GM12878 (cell line): ENCODE measurements around the gene EIF4E2. TPM values are rescaled to one million over a fixed set of nuclear protein-coding genes. Genes with fewer than 3 reads are reported as not detected.

Experiments used
- ATAC-seq: fragments of 200-7000 bp; cut with Tn5 transposase; 3 replicates; pipeline ENCODE4 v1.9.1; 2020; ENCODE audit warnings: mild to moderate bottlenecking, moderate library complexity
- BruUV-seq: library from RNA; stranded (reverse); fragments of 400-500 nt; replicated peaks from 2 replicates; lab custom pipeline; 2021; lab: Mats Ljungman, UMichigan
- CTCF ChIA-PET: fragments of 300-600 bp; sonication (Branson Sonifier 250); formaldehyde crosslinking; extraction: SDS; loops from one replicate; lab custom pipeline; 2021; ENCODE audit warnings: inconsistent platforms; lab: Yijun Ruan, JAX
- POLR2A ChIA-PET: fragments of 350-600 bp; formaldehyde crosslinking; extraction: SDS; loops from one replicate; lab custom pipeline; 2021; ENCODE audit warnings: inconsistent platforms; lab: Charles Lee
- RAD21 ChIA-PET: fragments of 300-600 bp; sonication (Branson Sonifier 250); formaldehyde crosslinking; loops from one replicate; lab custom pipeline; 2023; ENCODE audit warnings: antibody characterized with exemption; ENCODE audit not compliant: unreplicated experiment; lab: Charles Lee
- SMC1A ChIA-PET: fragments of 300-600 bp; sonication (Branson Sonifier 250); formaldehyde crosslinking; loops from one replicate; lab custom pipeline; 2023; ENCODE audit not compliant: unreplicated experiment, uncharacterized antibody; lab: Charles Lee
- DNase-seq: peaks from one replicate; pipeline ENCODE4 v3.0.0-alpha.2; 2011; ENCODE audit warnings: low read depth, low spot score
- FAIRE-seq: peaks from 3 replicates; lab custom pipeline; 2011; peaks lifted over from hg19 to GRCh38; lab: Jason Lieb, UNC
- H2AFZ ChIP-seq: 2 replicates; pipeline ENCODE4 v1.6.0; 2011; ENCODE audit warnings: low read depth, low read length, control low read depth; ENCODE audit not compliant: control insufficient read depth
- H3K27ac ChIP-seq: 2 replicates; pipeline ENCODE4 v1.5.1; 2011; ENCODE audit warnings: control low read depth; ENCODE audit not compliant: control insufficient read depth, insufficient read depth
- H3K27me3 ChIP-seq, 2 experiments: replicated peaks in 1 of 2; 2 replicates each; pipeline versions ENCODE4 v1.6.0 to v1.6.1; 2011; ENCODE audit warnings: low read length in 1 of 2; ENCODE audit not compliant: control insufficient read depth in 2 of 2, insufficient read depth in 2 of 2
- H3K36me3 ChIP-seq, 2 experiments: 2 replicates each; pipeline ENCODE4 v1.5.1; 2011; ENCODE audit warnings: low read length in 1 of 2; ENCODE audit not compliant: control insufficient read depth in 2 of 2, insufficient read depth in 2 of 2
- H3K4me1 ChIP-seq: 2 replicates; pipeline ENCODE4 v1.6.1; 2011; ENCODE audit warnings: mild to moderate bottlenecking, low read length, moderate library complexity, mixed read lengths; ENCODE audit not compliant: control insufficient read depth, insufficient read depth
- H3K4me2 ChIP-seq: 2 replicates; pipeline ENCODE4 v1.6.0; 2011; ENCODE audit warnings: control low read depth; ENCODE audit not compliant: control insufficient read depth, insufficient read depth
- H3K4me3 ChIP-seq: fragments of 200-600 bp; sonication (generic); 2 replicates; pipeline ENCODE4 v1.5.1; 2016
- H3K79me2 ChIP-seq: 2 replicates; pipeline ENCODE4 v1.6.0; 2011; ENCODE audit warnings: low read length; ENCODE audit not compliant: control insufficient read depth, insufficient read depth
- H3K9ac ChIP-seq: 2 replicates; pipeline ENCODE4 v1.8.0; 2011; ENCODE audit warnings: low read length, control low read depth, mixed read lengths; ENCODE audit not compliant: control insufficient read depth, insufficient read depth
- H3K9me3 ChIP-seq: replicated peaks from 3 replicates; pipeline ENCODE4 v1.5.1; 2011; ENCODE audit warnings: mild to moderate bottlenecking, low read length; ENCODE audit not compliant: control insufficient read depth, insufficient read depth
- H4K20me1 ChIP-seq: 2 replicates; pipeline ENCODE4 v1.6.0; 2011; ENCODE audit not compliant: control insufficient read depth, insufficient read depth
- RELA ChIP-seq: fragments of 450-650 bp; IDR thresholded peaks from 2 replicates; pipeline ENCODE4 v1.8.0; 2014; ENCODE audit warnings: borderline replicate concordance; ENCODE audit not compliant: partially characterized antibody
- ZBTB40 ChIP-seq: fragments of 450-650 bp; IDR thresholded peaks from 2 replicates; pipeline ENCODE4 v1.6.1; 2016; ENCODE audit warnings: mild to moderate bottlenecking, moderate library complexity, borderline replicate concordance
- WGBS: methylation state at CpG from one replicate; pipeline ENCODE4 v1.1.6; 2016; ENCODE audit warnings: low lambda C conversion rate; ENCODE audit not compliant: insufficient replicate concordance, insufficient coverage; ENCODE audit errors: missing lambda C conversion rate; 5-methylcytosine and 5-hydroxymethylcytosine counted together
- in situ Hi-C: fragments of 300-500 bp; cut with MboI; formaldehyde crosslinking; loops from 9 replicates; pipeline ENCODE4 v1.14.3; 2018; ENCODE audit warnings: mixed read lengths
- intact Hi-C: fragments of 100-400 bp; cut with micrococcal nuclease; formaldehyde crosslinking; loops from one replicate; pipeline ENCODE4 v1.14.2; 2022; ENCODE audit not compliant: unreplicated experiment
- polyA plus RNA-seq, 11 experiments: library from polyadenylated mRNA; depleted of rRNA in 4 of 11; unstranded in 6 of 11; stranded (reverse) in 5 of 11; fragments of >200 nt; fragmentation: Nextera tagmentation in 4 of 11; fragmentation: Illumina TruSeq in 1 of 11; extraction: Ambion mirVana in 4 of 11; extraction: Trizol in 1 of 11; gene quantifications; 1 replicate in 1 of 11; 2 replicates in 10 of 11; pipeline versions ENCODE4 v1.2.1 to v1.2.3, GENCODE V29; 2011 to 2016; ENCODE audit warnings: inconsistent platforms in 2 of 11, missing spikeins in 2 of 11, low read depth in 1 of 11
- total RNA-seq, 4 experiments: library from RNA; depleted of rRNA in 3 of 4; stranded (reverse); fragments of >200 nt in 3 of 4; fragmentation: Illumina TruSeq in 1 of 4; extraction: Trizol in 1 of 4; gene quantifications; 2 replicates each; pipeline versions ENCODE4 v1.2.1 to v1.2.3, GENCODE V29; 2013 to 2021

Gene EIF4E2
- total and polyA plus RNA-seq, 10 of the 15 experiments (the other 5 are each of a cell fraction or from before 2014, with no cell fraction given) = 56.1 to 158 (median 110) TPM

GRCh38 chr2:232577841-232578240 is 27.4 kb downstream of the EIF4E2 start:
- Histone ChIP-seq H2AFZ (no peak overlapping the region), H3K36me3 (peaks cover 0 to 25% of the 10 kb centered on the region in 2 experiments; a peak in 3 of 4 replicates), H3K79me2 (no peaks in the 10 kb centered on the region), H3K4me1 (peaks cover 8% of the 10 kb centered on the region; the same call in 1 of the 2 replicates), H3K9ac (no peak overlapping the region), H3K4me3 (no peak overlapping the region), H3K9me3 (no peaks in the 10 kb centered on the region), H3K4me2 (no peak overlapping the region), H4K20me1 (no peaks in the 10 kb centered on the region), H3K27ac (no peak overlapping the region), H3K27me3 (no peaks in the 10 kb centered on the region)
- ChIA-PET CTCF (no interaction called here), SMC1A (no interaction called here), RAD21 (no interaction called here), POLR2A (no interaction called here)
- intact Hi-C loops (no loop called here), in situ Hi-C loops (no loop called here)
- WGBS = 91% methylated on average over 2 of the region's 2 CpGs
- ATAC-seq (no peak), FAIRE-seq (no peak), DNase-seq (no peak)
- TF ChIP-seq ZBTB40 (no peak), RELA (no peak)
- no TSS peak for BruUV-seq
